ENCODE results near the gene CATSPERD.

The CATSPERD gene

GRCh38 chr19:5719961-5720790 is at the start of gene CATSPERD, which contains the start of gene LONP1:
Gene CATSPERD (plus strand): TSS chr19:5720637. CDS start chr19:5720738, 101 bp downstream.
Gene LONP1 (minus strand): TSS chr19:5720146. CDS start chr19:5720132, 14 bp downstream.
- no peak; the same call in 1 of the 2 replicates for TF ChIP-seq CEBPB (IDR thresholded peaks at IDR 0.05)
- peak; percentile 72 for TF ChIP-seq TCF12 (IDR thresholded peaks at IDR 0.05; ENCODE audit: low read depth)
- TF ChIP-seq CREB1 (IDR thresholded peaks at IDR 0.05; ENCODE audit: low read depth) = peak; percentile 93
- TF ChIP-seq EP300 (IDR thresholded peaks at IDR 0.05; ENCODE audit: borderline replicate concordance) = no peak
- TF ChIP-seq TAF1 (IDR thresholded peaks at IDR 0.05; ENCODE audit: low read depth) = peak; percentile 92
- TF ChIP-seq ZBTB7A (IDR thresholded peaks at IDR 0.05; ENCODE audit: low read depth) = no peak
- TF ChIP-seq FOXM1 (IDR thresholded peaks at IDR 0.05; ENCODE audit: borderline replicate concordance, low read depth) = peak; percentile 33; the same call in 1 of the 2 replicates
- no peak for TF ChIP-seq REST (IDR thresholded peaks at IDR 0.05; ENCODE audit: low read depth)
- 0 out of 2 replicates have a peak, but pooled peaks have one; percentile 13 for TF ChIP-seq NFIC (IDR thresholded peaks at IDR 0.05)
- peak; percentile 38; the same call in 1 of the 2 replicates for TF ChIP-seq RAD21 (IDR thresholded peaks at IDR 0.05; ENCODE audit: low read depth)
- TF ChIP-seq EGR1 (IDR thresholded peaks at IDR 0.05) = peak; percentile 63; the same call in 1 of the 2 replicates
- TF ChIP-seq YY1 (IDR thresholded peaks at IDR 0.05; ENCODE audit: low read depth) = peak; percentile 98
- peak; percentile 96 for TF ChIP-seq USF1 (IDR thresholded peaks at IDR 0.05)
- TF ChIP-seq TEAD4 (IDR thresholded peaks at IDR 0.05) = no peak; the same call in 1 of the 2 replicates
- TF ChIP-seq MAX (IDR thresholded peaks at IDR 0.05) = peak; percentile 99

- TF ChIP-seq CEBPB (IDR thresholded peaks at IDR 0.05) (no peak), EP300 (IDR thresholded peaks at IDR 0.05; ENCODE audit: borderline replicate concordance) (no peak), MAX (IDR thresholded peaks at IDR 0.05) (no peak), REST (IDR thresholded peaks at IDR 0.05; ENCODE audit: low read depth) (no peak), NFIC (IDR thresholded peaks at IDR 0.05) (no peak), EGR1 (IDR thresholded peaks at IDR 0.05) (no peak), RAD21 (IDR thresholded peaks at IDR 0.05; ENCODE audit: low read depth) (no peak), USF1 (IDR thresholded peaks at IDR 0.05) (no peak), TEAD4 (IDR thresholded peaks at IDR 0.05) (no peak), ZBTB7A (IDR thresholded peaks at IDR 0.05; ENCODE audit: low read depth) (no peak), TCF12 (IDR thresholded peaks at IDR 0.05; ENCODE audit: low read depth) (no peak)
These were observed 48.8 kb upstream of the CATSPERD start for GRCh38 chr19:5671600-5671999.

- TF ChIP-seq RAD21 (IDR thresholded peaks at IDR 0.05; ENCODE audit: low read depth) (no peak), TCF12 (IDR thresholded peaks at IDR 0.05; ENCODE audit: low read depth) (no peak), TAF1 (IDR thresholded peaks at IDR 0.05; ENCODE audit: low read depth) (no peak), EP300 (IDR thresholded peaks at IDR 0.05; ENCODE audit: borderline replicate concordance) (no peak)
These were observed 47.6 kb upstream of the CATSPERD start for GRCh38 chr19:5672708-5673459.

- TF ChIP-seq TEAD4 (IDR thresholded peaks at IDR 0.05) = no peak
- TF ChIP-seq YY1 (IDR thresholded peaks at IDR 0.05; ENCODE audit: low read depth) = no peak
- TF ChIP-seq REST (IDR thresholded peaks at IDR 0.05; ENCODE audit: low read depth) = no peak
- TF ChIP-seq NFIC (IDR thresholded peaks at IDR 0.05) = no peak
- no peak for TF ChIP-seq USF1 (IDR thresholded peaks at IDR 0.05)
- TF ChIP-seq EGR1 (IDR thresholded peaks at IDR 0.05) = no peak
- no peak for TF ChIP-seq RAD21 (IDR thresholded peaks at IDR 0.05; ENCODE audit: low read depth)
- TF ChIP-seq TCF12 (IDR thresholded peaks at IDR 0.05; ENCODE audit: low read depth) = no peak
- no peak for TF ChIP-seq ZBTB7A (IDR thresholded peaks at IDR 0.05; ENCODE audit: low read depth)
- TF ChIP-seq CREB1 (IDR thresholded peaks at IDR 0.05; ENCODE audit: low read depth) = no peak
- no peak for TF ChIP-seq CEBPB (IDR thresholded peaks at IDR 0.05)
- no peak for TF ChIP-seq FOXM1 (IDR thresholded peaks at IDR 0.05; ENCODE audit: borderline replicate concordance, low read depth)
- TF ChIP-seq MAX (IDR thresholded peaks at IDR 0.05) = no peak
- TF ChIP-seq EP300 (IDR thresholded peaks at IDR 0.05; ENCODE audit: borderline replicate concordance) = no peak
- no peak for TF ChIP-seq TAF1 (IDR thresholded peaks at IDR 0.05; ENCODE audit: low read depth)
These were observed 46.7 kb upstream of the CATSPERD start for GRCh38 chr19:5673752-5674151.
